T-helper 17 cell (primary cell): ENCODE results near the gene GSG1L. TPM values are rescaled to one million over a fixed set of nuclear protein-coding genes. Genes with fewer than 3 reads are reported as not detected.

Experiments
- ATAC-seq: fragments of 150-1000 bp; cut with Tn5 transposase; 2 replicates; pipeline ENCODE4 v1.10.0; 2021; ENCODE audit warnings: mild to moderate bottlenecking, moderate library complexity
- DNase-seq, 3 donors: peaks; one replicate each; pipeline versions ENCODE4 v3.0.0 to v3.0.0-alpha.2; 2020 to 2021
- H3K9me3 ChIP-seq: one replicate; pipeline ENCODE4 v1.7.0; 2013; ENCODE audit warnings: low read length, mild to moderate bottlenecking; ENCODE audit not compliant: control insufficient read depth, poor library complexity, severe bottlenecking
- H3K27ac Mint-ChIP-seq: one replicate; pipeline ENCODE4 v1.8.0; 2022; ENCODE audit warnings: mild to moderate bottlenecking, moderate library complexity, mixed read lengths
- H3K27me3 Mint-ChIP-seq: one replicate; pipeline ENCODE4 v1.8.0; 2022; ENCODE audit warnings: mixed read lengths
- H3K36me3 Mint-ChIP-seq: one replicate; pipeline ENCODE4 v1.8.0; 2022; ENCODE audit warnings: low read depth, mixed read lengths
- H3K4me1 Mint-ChIP-seq: one replicate; pipeline ENCODE4 v1.8.0; 2022; ENCODE audit warnings: mild to moderate bottlenecking, mixed read lengths
- H3K4me3 Mint-ChIP-seq: one replicate; pipeline ENCODE4 v1.8.0; 2022; ENCODE audit warnings: mild to moderate bottlenecking, moderate library complexity, mixed read lengths
- total RNA-seq, 4 donors: library from RNA in 2 of 4; stranded (reverse) in 2 of 4; gene quantifications; one replicate each; pipeline ENCODE4 v1.2.3 and lab custom pipeline; 2022 to 2026

Gene GSG1L
- total RNA-seq, 2 donors from 2014 or later = not detected

DNA sequence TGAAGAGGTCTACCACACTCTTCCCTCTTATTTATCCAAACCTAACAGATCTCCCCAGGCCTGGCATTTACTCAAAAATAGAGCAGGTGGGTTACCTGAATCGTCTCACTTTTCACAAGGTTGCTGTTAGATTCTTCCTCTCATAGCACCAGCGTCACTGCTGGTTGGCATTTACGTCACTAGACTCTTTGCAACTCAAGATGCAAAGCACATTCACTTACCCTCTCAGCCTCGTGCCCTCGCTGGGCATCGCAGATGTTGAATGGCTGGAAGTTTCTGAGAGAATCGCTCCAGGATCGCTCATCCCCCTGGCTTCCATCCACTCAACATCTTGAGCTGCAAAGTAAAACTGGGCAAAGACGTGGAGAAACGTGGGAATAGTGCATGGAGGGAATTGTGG, 21.9 kb downstream of the GSG1L start:
- no peaks in the 10 kb centered on the region for H3K4me1 Mint-ChIP-seq
- no peaks in the 10 kb centered on the region for H3K36me3 Mint-ChIP-seq
- H3K9me3 ChIP-seq = no peaks in the 10 kb centered on the region
- no peak overlapping the region for H3K4me3 Mint-ChIP-seq
- no peak overlapping the region for H3K27ac Mint-ChIP-seq
- DNase-seq (no peak), ATAC-seq (no peak)
- peaks cover 39% of the 10 kb centered on the region for H3K27me3 Mint-ChIP-seq

DNA sequence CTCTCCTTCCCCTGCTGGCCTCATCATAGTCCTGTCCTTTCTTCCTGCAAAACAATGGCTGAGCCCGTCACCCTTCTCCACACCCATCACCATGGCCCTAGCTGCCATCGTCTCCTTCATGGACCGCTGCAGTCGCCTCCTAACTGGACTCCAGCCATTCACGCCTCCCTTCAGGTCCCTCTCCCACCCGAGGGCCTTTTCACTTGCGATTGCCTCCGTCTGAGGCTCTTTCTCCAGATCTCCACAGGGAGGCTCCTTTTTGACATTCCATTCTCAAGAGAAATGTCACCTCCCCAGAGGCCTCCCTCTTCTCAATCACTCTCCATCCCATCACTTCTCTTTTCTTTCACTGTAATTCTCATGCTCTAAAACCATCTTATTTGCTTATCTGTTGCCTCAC, 23.5 kb downstream of the GSG1L start:
- Mint-ChIP-seq H3K27me3 (peaks cover 40% of the 10 kb centered on the region), H3K4me1 (no peaks in the 10 kb centered on the region), H3K4me3 (no peak overlapping the region), H3K36me3 (no peaks in the 10 kb centered on the region), H3K27ac (no peak overlapping the region)
- DNase-seq (no peak), ATAC-seq (no peak)
- H3K9me3 ChIP-seq = no peaks in the 10 kb centered on the region

DNA sequence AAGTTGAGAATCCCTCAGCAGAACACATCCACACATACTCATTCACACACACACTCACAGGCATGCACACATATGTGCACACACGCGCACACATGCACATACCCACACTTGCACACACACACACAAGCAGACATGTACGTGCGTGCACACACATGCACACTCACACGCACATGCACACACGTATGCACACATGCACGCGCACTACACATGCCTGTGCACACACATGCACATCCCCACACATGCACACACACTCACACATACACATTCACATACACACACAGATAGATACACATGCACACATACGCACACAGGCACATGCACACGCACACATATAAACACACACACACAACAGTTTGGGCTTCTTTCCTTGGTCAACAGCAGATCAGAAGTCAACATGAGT, 24.0 kb downstream of the GSG1L start:
- no peaks in the 10 kb centered on the region for H3K4me1 Mint-ChIP-seq
- H3K27me3 Mint-ChIP-seq = peaks cover 40% of the 10 kb centered on the region
- H3K9me3 ChIP-seq = no peaks in the 10 kb centered on the region
- no peak overlapping the region for H3K27ac Mint-ChIP-seq
- no peaks in the 10 kb centered on the region for H3K36me3 Mint-ChIP-seq
- DNase-seq (no peak), ATAC-seq (no peak)
- no peak overlapping the region for H3K4me3 Mint-ChIP-seq

DNA sequence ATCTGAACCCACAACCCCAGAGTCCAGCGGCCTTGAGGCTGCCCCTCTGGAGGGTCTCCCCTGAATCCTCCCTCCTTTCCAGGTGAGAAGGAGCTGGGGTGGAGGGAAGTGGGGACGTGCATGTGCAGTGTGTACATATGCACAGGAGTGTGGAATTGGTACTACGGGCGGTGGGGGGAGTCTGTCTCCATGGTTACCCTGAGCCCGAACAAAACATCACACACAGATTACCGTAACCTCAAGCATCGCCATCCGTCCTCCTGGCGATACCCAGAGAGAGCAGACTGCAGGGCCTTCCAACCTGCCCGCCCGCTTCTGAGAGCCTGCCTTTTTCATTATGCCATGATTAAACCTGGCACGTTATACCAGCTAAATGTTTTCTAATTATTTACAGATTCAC, 25.1 kb downstream of the GSG1L start:
- H3K36me3 Mint-ChIP-seq = no peaks in the 10 kb centered on the region
- H3K27me3 Mint-ChIP-seq = peaks cover 41% of the 10 kb centered on the region
- no peaks in the 10 kb centered on the region for H3K4me1 Mint-ChIP-seq
- H3K9me3 ChIP-seq = no peaks in the 10 kb centered on the region
- no peak for ATAC-seq
- DNase-seq = no peak
- no peak overlapping the region for H3K27ac Mint-ChIP-seq
- no peak overlapping the region for H3K4me3 Mint-ChIP-seq

DNA sequence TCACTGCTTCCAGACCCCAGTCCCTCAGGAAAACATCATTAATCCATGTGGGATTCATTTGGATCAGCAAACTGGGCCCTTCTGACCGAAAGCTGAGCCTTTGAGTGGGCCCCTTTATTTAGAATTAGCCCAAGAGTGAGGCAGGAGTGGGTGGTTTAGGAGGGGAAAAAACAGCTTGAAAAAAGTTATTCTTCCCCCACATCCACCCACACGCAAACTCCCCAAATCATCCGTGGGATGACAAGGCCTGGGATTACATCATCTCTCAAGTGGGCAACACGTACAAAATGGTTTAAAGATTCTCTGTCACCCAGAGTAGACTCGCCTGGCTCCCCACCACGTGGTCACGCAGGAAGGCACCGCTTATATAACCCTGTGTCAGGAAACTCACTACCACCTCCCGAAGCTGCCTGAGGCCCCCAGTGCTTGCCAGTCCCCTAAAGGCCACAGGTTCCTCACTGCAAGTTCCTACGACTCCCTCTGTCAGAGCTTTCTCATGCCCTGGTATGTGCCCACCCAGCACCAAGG, 27.6 kb downstream of the GSG1L start:
- Mint-ChIP-seq H3K4me3 (no peak overlapping the region), H3K4me1 (no peaks in the 10 kb centered on the region), H3K27me3 (peaks cover 34% of the 10 kb centered on the region), H3K27ac (no peak overlapping the region), H3K36me3 (peaks cover 2% of the 10 kb centered on the region)
- ATAC-seq (no peak), DNase-seq (no peak)
- no peaks in the 10 kb centered on the region for H3K9me3 ChIP-seq

DNA sequence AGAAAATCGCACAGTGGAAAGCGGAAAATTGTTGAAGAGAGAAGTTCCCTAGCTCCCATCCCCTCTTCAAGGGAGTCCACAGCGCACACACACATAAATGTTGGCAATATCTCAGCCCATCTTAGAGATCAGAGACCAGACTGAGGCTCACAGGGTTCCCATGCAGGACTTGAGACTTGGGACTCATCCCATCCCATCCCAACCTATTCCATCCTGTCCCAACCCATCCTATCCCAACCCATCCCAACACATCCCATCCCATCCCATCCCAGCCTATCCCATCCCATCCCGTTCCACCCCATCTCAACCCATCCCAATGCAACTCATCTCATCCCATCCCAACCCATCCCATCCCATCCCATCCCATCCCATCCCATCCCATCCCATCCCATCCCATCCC, 29.6 kb downstream of the GSG1L start:
- no peaks in the 10 kb centered on the region for H3K9me3 ChIP-seq
- Mint-ChIP-seq H3K36me3 (peaks cover 2% of the 10 kb centered on the region), H3K27ac (no peak overlapping the region), H3K4me1 (no peaks in the 10 kb centered on the region), H3K27me3 (peaks cover 33% of the 10 kb centered on the region), H3K4me3 (no peak overlapping the region)
- no peak for DNase-seq
- ATAC-seq = no peak

DNA sequence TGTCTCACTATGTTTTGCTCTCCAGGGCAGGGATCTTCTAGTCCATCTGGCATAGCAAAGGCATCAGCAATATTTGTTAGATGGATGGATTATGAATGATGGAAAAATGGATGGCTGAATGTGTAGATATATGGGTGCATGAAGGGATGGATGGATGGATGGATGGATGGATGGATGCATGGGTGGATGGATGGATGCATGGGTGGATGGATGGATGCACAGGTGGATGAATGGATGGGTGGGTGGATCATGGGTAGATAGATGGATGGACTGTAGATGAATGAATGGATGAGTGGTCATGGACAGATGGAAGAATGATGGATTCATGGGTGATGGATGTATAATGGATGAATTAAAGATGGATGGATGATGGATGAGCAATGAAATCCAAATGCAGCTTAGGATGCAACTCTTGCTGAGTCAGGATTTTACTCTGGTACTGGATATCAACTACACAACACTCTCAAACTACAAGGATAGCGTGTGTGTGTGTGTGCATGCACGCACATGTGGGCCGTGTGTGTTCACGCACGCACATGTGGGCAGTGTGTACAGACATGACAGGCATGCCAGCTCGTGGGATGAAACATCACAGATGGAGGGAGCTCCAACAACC, 34.0 kb downstream of the GSG1L start:
- no peaks in the 10 kb centered on the region for H3K4me1 Mint-ChIP-seq
- no peaks in the 10 kb centered on the region for H3K9me3 ChIP-seq
- no peak for DNase-seq
- H3K27ac Mint-ChIP-seq = no peak overlapping the region
- H3K36me3 Mint-ChIP-seq = peaks cover 2% of the 10 kb centered on the region
- peaks cover 8% of the 10 kb centered on the region for H3K27me3 Mint-ChIP-seq
- ATAC-seq = no peak
- H3K4me3 Mint-ChIP-seq = no peak overlapping the region

DNA sequence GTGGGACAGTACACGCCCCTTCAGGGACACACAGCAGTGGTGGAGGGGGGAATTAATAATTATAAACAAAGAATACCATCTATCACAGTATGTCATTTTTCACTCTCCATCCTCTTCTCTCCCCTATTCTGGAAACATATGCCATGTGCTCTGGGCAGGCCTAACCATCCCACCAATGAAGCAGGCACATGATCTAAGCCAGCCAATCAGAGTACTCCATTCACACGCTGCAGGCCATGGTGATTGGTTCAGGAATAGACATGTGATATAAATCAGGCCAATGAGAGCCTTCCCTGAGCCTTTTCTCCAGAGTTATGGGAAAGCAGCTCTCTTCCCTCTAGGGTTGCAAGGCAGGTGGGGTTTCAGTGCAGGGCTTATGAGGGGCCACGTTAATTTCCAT, 36.5 kb downstream of the GSG1L start:
- H3K4me1 Mint-ChIP-seq = no peaks in the 10 kb centered on the region
- peaks cover 12% of the 10 kb centered on the region for H3K27me3 Mint-ChIP-seq
- H3K36me3 Mint-ChIP-seq = no peaks in the 10 kb centered on the region
- H3K4me3 Mint-ChIP-seq = no peak overlapping the region
- ATAC-seq = no peak
- DNase-seq = no peak
- no peak overlapping the region for H3K27ac Mint-ChIP-seq
- H3K9me3 ChIP-seq = no peaks in the 10 kb centered on the region

DNA sequence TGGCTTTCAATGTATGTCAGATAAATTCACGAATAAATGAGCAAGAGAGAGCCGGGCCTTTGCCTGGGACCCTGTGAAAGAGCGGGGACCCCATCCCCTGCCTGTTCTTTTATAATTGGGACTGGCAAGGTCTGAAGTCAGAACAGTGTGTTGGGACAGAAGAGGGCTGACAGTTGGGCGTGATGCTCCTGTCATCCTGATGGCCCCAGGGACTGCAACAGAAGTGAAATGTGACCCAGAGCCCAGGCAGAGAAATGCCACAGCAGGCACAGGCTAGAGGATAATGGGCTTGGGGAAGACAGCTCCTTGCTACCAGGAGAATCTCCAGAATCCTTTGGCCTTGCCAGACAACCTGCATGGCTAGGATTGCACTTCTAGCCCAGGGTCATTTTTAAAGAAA, 37.9 kb downstream of the GSG1L start:
- Mint-ChIP-seq H3K27ac (no peak overlapping the region), H3K4me1 (no peaks in the 10 kb centered on the region), H3K36me3 (no peaks in the 10 kb centered on the region), H3K27me3 (peaks cover 12% of the 10 kb centered on the region), H3K4me3 (no peak overlapping the region)
- ATAC-seq (no peak), DNase-seq (no peak)
- H3K9me3 ChIP-seq = no peaks in the 10 kb centered on the region

DNA sequence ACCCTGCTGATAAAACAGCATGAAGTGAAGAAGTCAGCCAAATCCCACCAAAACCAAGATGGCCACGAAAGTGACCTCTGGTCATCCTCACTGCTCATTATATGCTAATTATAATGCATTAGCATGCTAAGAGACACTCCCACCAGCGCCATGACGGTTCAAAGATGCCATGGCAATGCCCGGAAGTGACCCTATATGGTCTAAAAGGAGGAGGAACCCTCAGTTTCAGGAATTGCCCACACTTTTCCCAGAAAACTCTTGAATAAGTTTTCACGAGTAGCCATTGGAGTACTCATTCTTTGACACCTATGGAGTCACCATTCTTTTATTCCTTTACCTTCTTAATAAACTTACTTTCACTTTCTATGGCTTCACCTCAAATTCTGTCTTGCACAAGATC, 44.3 kb downstream of the GSG1L start:
- peaks cover 34% of the 10 kb centered on the region for H3K27me3 Mint-ChIP-seq
- H3K27ac Mint-ChIP-seq = no peak overlapping the region
- ATAC-seq (no peak), DNase-seq (no peak)
- peaks cover 4% of the 10 kb centered on the region for H3K9me3 ChIP-seq
- no peaks in the 10 kb centered on the region for H3K36me3 Mint-ChIP-seq
- H3K4me3 Mint-ChIP-seq = no peak overlapping the region
- no peaks in the 10 kb centered on the region for H3K4me1 Mint-ChIP-seq

DNA sequence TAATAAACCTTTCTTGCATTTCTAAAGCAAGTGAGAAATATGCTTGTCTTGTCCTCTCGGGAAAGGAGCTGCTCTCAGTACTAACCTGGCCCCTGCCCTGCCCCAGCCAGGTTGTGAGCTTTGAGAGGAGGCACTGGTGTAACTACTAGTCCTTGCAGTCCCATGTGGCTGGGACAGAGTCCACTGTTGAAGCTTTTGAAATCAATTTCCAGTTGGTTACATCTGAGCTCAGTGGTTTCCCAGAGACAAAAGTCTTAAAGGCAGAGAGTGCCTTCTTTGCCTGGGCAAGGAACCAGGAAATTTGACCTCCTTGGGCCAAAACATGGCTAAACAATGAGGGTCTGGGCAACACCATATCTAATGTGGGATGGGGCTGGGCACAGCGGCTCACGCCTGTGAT, 48.7 kb downstream of the GSG1L start:
- ATAC-seq (no peak), DNase-seq (no peak)
- H3K36me3 Mint-ChIP-seq = peaks cover under 1% of the 10 kb centered on the region
- peaks cover 4% of the 10 kb centered on the region for H3K9me3 ChIP-seq
- H3K27ac Mint-ChIP-seq = no peak overlapping the region
- no peak overlapping the region for H3K4me3 Mint-ChIP-seq
- H3K4me1 Mint-ChIP-seq = peaks cover under 1% of the 10 kb centered on the region
- H3K27me3 Mint-ChIP-seq = peaks cover 48% of the 10 kb centered on the region

DNA sequence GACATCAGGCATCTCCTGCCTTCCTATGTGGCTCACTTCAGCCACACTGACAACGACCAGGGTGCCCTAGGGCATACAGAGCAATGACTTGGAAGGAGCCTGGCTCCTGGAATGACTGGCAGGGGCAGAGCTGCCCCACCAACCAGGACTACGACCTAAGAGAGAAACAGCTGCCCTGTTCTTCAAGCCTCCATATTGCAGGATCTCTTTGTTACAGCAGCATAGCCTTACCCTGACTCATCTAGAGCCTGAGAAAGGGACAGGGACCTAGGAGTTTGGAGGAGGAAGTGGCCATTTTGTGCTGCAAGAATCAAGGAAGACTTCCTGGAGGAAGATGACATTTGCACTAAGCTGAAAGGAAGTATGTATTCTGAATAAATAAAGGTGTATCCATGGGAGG, 49.6 kb downstream of the GSG1L start:
- Mint-ChIP-seq H3K27me3 (peaks cover 57% of the 10 kb centered on the region), H3K4me3 (no peak overlapping the region)

DNA sequence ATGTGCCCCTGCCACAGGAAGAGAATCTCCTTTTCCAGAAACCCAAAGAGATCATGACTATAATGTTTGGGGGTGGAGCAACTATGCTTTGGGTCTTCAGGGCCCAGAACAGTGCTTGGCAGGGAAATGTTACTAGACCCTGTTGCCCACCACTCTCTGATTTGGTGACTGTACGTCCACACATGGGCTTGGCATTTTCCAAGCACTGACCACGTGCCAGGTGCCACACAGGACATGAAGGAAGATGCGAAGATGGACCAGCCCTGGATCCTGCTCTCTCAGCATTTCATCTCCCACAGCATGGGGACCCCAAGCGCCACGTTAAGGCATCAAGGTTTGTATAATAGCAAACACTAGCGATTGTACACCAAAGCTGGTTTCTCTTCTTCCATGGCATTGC, 50.1 kb downstream of the GSG1L start:
- ATAC-seq (no peak), DNase-seq (no peak)
- peaks cover 4% of the 10 kb centered on the region for H3K9me3 ChIP-seq
- H3K27ac Mint-ChIP-seq = no peak overlapping the region
- peaks cover 4% of the 10 kb centered on the region for H3K4me1 Mint-ChIP-seq
- peaks cover 62% of the 10 kb centered on the region for H3K27me3 Mint-ChIP-seq
- H3K4me3 Mint-ChIP-seq = no peak overlapping the region
- H3K36me3 Mint-ChIP-seq = peaks cover 4% of the 10 kb centered on the region

More for the DNA sequence above, 49.6 kb downstream of the GSG1L start:
- H3K9me3 ChIP-seq = peaks cover 4% of the 10 kb centered on the region
- DNase-seq (no peak), ATAC-seq (no peak)
- peaks cover 4% of the 10 kb centered on the region for H3K4me1 Mint-ChIP-seq
- H3K36me3 Mint-ChIP-seq = peaks cover 4% of the 10 kb centered on the region
- no peak overlapping the region for H3K27ac Mint-ChIP-seq

DNA sequence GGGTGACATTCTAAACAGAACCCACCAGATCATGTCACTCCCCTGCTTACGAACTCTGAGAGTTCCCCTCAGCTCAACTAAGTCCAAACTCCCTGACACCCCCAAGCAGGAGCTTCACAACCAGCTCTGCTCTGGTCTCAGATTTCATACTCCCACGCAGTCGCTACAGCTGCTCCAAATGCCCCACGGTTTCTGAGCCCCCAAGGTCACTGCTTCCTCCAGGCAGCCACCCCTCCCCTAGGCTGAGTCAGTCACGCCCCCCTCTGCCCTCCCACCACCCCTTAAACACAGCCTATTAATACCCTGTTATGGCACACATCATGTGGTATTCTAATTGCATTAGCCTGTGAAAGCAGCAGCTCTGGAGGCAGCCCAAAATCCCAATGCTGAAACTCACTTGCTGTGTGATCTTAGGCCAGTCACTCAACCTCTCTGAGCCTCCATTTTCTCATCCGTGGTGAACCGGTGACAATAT, 51.5 kb downstream of the GSG1L start:
- no peak for DNase-seq
- Mint-ChIP-seq H3K36me3 (peaks cover 4% of the 10 kb centered on the region), H3K4me1 (peaks cover 4% of the 10 kb centered on the region), H3K4me3 (no peak overlapping the region), H3K27ac (no peak overlapping the region), H3K27me3 (peaks cover 62% of the 10 kb centered on the region)
- no peaks in the 10 kb centered on the region for H3K9me3 ChIP-seq
- ATAC-seq = no peak
